ENCODE results near the gene CDH4.

CDH4 gene

GRCh38 chr20:61387204-61387953 lies 135.3 kb downstream of the CDH4 start:
- TF ChIP-seq EGR1 (IDR thresholded peaks at IDR 0.05) (no peak), USF1 (IDR thresholded peaks at IDR 0.05) (no peak), MAX (IDR thresholded peaks at IDR 0.05) (no peak)

GRCh38 chr20:61387954-61388348 lies 135.9 kb downstream of the CDH4 start:
- TF ChIP-seq TAF1 (IDR thresholded peaks at IDR 0.05; ENCODE audit: low read depth), result no peak
- no peak for TF ChIP-seq NFIC (IDR thresholded peaks at IDR 0.05)
- no peak for TF ChIP-seq MAX (IDR thresholded peaks at IDR 0.05)
- TF ChIP-seq RAD21 (IDR thresholded peaks at IDR 0.05; ENCODE audit: low read depth), result no peak
- TF ChIP-seq CEBPB (IDR thresholded peaks at IDR 0.05), result no peak
- TF ChIP-seq FOXM1 (IDR thresholded peaks at IDR 0.05; ENCODE audit: borderline replicate concordance, low read depth), result no peak
- no peak for TF ChIP-seq USF1 (IDR thresholded peaks at IDR 0.05)

- no peak for TF ChIP-seq EP300 (IDR thresholded peaks at IDR 0.05; ENCODE audit: borderline replicate concordance)
- TF ChIP-seq USF1 (IDR thresholded peaks at IDR 0.05), result no peak
- TF ChIP-seq MAX (IDR thresholded peaks at IDR 0.05), result no peak
- no peak for TF ChIP-seq EGR1 (IDR thresholded peaks at IDR 0.05)
- TF ChIP-seq RAD21 (IDR thresholded peaks at IDR 0.05; ENCODE audit: low read depth), result no peak
- TF ChIP-seq FOXM1 (IDR thresholded peaks at IDR 0.05; ENCODE audit: borderline replicate concordance, low read depth), result no peak
- no peak for TF ChIP-seq ZBTB7A (IDR thresholded peaks at IDR 0.05; ENCODE audit: low read depth)
- no peak for TF ChIP-seq YY1 (IDR thresholded peaks at IDR 0.05; ENCODE audit: low read depth)
- TF ChIP-seq TCF12 (IDR thresholded peaks at IDR 0.05; ENCODE audit: low read depth), result no peak
- no peak for TF ChIP-seq CEBPB (IDR thresholded peaks at IDR 0.05)
- no peak for TF ChIP-seq TAF1 (IDR thresholded peaks at IDR 0.05; ENCODE audit: low read depth)
- no peak for TF ChIP-seq CREB1 (IDR thresholded peaks at IDR 0.05; ENCODE audit: low read depth)
- no peak for TF ChIP-seq TEAD4 (IDR thresholded peaks at IDR 0.05)
These were observed 137.0 kb downstream of the CDH4 start for GRCh38 chr20:61389077-61389476.

GRCh38 chr20:61391185-61391584 lies 139.1 kb downstream of the CDH4 start:
- TF ChIP-seq TEAD4 (IDR thresholded peaks at IDR 0.05), result no peak
- no peak for TF ChIP-seq REST (IDR thresholded peaks at IDR 0.05; ENCODE audit: low read depth)
- no peak for TF ChIP-seq EGR1 (IDR thresholded peaks at IDR 0.05)
- no peak for TF ChIP-seq RAD21 (IDR thresholded peaks at IDR 0.05; ENCODE audit: low read depth)
- TF ChIP-seq ZBTB7A (IDR thresholded peaks at IDR 0.05; ENCODE audit: low read depth), result no peak
- no peak for TF ChIP-seq CREB1 (IDR thresholded peaks at IDR 0.05; ENCODE audit: low read depth)
- no peak for TF ChIP-seq FOXM1 (IDR thresholded peaks at IDR 0.05; ENCODE audit: borderline replicate concordance, low read depth)
- TF ChIP-seq MAX (IDR thresholded peaks at IDR 0.05), result no peak
- TF ChIP-seq NFIC (IDR thresholded peaks at IDR 0.05), result no peak
- no peak for TF ChIP-seq TCF12 (IDR thresholded peaks at IDR 0.05; ENCODE audit: low read depth)
- no peak for TF ChIP-seq TAF1 (IDR thresholded peaks at IDR 0.05; ENCODE audit: low read depth)
- TF ChIP-seq EP300 (IDR thresholded peaks at IDR 0.05; ENCODE audit: borderline replicate concordance), result no peak

- TF ChIP-seq TEAD4 (IDR thresholded peaks at IDR 0.05) (no peak), TAF1 (IDR thresholded peaks at IDR 0.05; ENCODE audit: low read depth) (no peak), EP300 (IDR thresholded peaks at IDR 0.05; ENCODE audit: borderline replicate concordance) (no peak), USF1 (IDR thresholded peaks at IDR 0.05) (no peak), RAD21 (IDR thresholded peaks at IDR 0.05; ENCODE audit: low read depth) (no peak), EGR1 (IDR thresholded peaks at IDR 0.05) (no peak), ZBTB7A (IDR thresholded peaks at IDR 0.05; ENCODE audit: low read depth) (no peak)
These were observed 139.9 kb downstream of the CDH4 start for GRCh38 chr20:61391812-61392520.

Data from Ishikawa (cell line).